Measurements from ENCODE around the gene RBM45.
"Not testable (repeated sequence)": the region's sequence is repeated elsewhere in the genome, so short reads cannot be mapped to it uniquely, and the experiment has no call there.

RBM45 gene, protein sequence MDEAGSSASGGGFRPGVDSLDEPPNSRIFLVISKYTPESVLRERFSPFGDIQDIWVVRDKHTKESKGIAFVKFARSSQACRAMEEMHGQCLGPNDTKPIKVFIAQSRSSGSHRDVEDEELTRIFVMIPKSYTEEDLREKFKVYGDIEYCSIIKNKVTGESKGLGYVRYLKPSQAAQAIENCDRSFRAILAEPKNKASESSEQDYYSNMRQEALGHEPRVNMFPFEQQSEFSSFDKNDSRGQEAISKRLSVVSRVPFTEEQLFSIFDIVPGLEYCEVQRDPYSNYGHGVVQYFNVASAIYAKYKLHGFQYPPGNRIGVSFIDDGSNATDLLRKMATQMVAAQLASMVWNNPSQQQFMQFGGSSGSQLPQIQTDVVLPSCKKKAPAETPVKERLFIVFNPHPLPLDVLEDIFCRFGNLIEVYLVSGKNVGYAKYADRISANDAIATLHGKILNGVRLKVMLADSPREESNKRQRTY

DNA sequence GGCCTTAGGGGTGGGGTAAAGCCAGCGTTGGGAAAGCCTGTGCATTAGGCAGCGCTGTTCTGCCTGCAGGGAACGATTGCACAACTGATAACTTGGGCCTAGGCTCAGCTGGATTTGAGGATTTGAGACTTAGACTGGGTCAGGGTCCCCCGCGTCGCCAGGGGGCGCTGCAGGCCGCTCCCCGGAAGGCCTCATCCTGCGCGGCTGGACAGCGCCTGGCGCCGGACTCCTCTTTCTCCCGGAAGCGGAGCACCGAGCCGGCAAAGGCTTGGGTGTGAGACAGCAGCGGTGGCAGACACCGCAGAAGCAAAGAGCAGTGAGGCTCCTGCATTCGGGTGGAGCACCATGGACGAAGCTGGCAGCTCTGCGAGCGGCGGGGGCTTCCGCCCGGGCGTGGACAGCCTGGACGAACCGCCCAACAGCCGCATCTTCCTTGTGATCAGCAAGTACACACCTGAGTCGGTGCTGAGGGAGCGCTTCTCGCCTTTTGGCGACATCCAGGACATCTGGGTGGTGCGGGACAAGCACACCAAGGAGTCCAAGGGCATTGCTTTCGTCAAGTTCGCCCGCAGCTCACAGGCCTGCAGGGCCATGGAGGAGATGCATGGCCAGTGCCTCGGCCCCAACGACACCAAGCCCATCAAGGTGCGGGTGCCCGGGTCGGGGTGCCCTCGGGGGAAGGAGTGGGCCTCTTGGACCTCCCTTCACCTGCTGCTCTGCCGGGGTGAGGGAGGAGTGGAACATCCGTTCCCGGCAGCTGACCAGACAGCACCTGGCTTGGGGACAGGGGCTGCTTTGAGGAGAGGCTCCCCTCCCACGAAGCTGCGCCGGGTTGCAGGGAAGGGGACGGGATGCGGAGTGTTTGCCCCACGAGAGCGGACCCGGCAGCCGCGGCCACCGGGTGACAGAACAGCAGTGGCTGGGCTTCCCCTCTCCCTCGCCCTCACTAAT, at the start of gene RBM45:
RBM45 (plus strand) TSS at position 236 of the 951 bp plus-strand sequence; CDS start at position 346, 110 bp downstream.
- DNase-seq: peak; percentile 91

DNA sequence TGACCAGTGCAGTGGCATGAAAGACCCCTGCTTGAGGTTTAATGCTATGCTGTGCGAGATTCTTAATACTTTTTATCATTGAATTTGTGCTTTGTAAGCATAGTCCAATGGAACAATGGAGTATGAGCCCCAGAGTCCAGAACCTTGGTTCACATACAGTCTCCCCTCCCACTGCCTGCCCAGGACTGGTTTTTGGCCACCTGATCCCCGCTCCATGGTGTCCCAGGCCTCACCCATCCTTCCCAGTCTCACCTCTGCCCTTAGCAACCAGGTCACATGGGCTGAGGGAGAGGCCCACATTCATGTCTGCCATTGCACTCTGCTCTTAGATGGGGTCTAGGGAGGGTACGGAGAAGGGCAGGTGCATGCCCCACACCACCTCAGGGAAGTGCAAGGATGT, 45.9 kb upstream of the RBM45 start:
- no peak for DNase-seq

GRCh38 chr2:178066890-178067669, 45.2 kb upstream of the RBM45 start:
- DNase-seq: no peak

DNA sequence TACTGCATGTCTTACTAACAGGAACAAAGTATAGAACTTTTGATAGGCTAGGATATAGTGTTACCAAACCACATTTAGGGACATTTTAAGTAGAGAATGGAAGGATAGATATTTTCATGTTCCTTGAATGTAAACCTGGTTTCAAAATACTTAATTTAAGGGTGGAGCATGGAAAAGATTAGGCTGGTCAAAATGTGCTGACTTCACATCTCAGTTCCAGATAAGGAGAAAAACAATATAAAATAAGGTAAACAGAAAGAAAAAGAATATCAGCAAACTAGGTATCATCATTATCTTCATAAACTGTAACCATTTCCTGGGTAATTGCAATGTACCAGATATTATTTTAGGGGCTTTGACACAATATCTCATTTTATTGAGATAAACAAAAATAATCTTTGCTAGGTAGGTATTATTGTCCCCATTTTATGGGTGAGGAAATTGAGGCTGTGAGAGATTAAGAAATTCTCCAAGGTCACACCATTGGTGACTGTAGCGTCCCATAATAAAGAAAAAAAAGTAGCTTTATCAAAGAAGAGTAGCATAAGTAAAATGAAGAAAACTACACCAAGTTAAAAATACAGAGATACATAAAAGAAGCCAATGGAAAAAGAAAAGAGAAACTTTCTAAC, 43.3 kb upstream of the RBM45 start:
- no peak for DNase-seq

- DNase-seq: no peak
These were observed 42.7 kb upstream of the RBM45 start for GRCh38 chr2:178069551-178069950.

- no peak for DNase-seq
These were observed 41.4 kb upstream of the RBM45 start for GRCh38 chr2:178070824-178071223.

- no peak for DNase-seq
These were observed 40.2 kb upstream of the RBM45 start for GRCh38 chr2:178072000-178072382.

GRCh38 chr2:178072383-178073301, 39.6 kb upstream of the RBM45 start, which contains the start of gene PDE11A:
Gene PDE11A (minus strand): TSS chr2:178072777. CDS start chr2:178072437, 340 bp downstream.
- peak; percentile 71 for DNase-seq

GRCh38 chr2:178074123-178075005, 37.9 kb upstream of the RBM45 start:
- peak; percentile 21 for DNase-seq

DNA sequence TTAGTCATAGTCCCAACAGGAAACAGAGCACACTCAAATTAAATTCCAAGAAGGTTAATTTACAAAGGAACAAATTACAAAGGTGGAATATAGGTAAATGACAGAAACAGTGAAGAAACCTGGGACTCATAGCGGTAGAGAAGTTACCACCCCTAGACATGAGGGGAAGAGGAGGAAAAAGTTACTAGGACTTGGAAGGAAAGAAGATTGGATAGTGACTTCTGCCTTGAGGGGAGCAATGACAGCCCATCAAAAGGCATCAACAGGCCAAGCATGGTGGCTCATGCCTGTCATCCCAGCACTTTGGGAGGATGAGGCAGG, 37.3 kb upstream of the RBM45 start:
- DNase-seq: no peak

- DNase-seq: no peak
These were observed 36.1 kb upstream of the RBM45 start for GRCh38 chr2:178076130-178076529.

- DNase-seq: not testable (repeated sequence)
These were observed 33.0 kb upstream of the RBM45 start for GRCh38 chr2:178079279-178079678.

- no peak for DNase-seq
These were observed 29.7 kb upstream of the RBM45 start for GRCh38 chr2:178082408-178083045.

- no peak for DNase-seq
These were observed 28.0 kb upstream of the RBM45 start for GRCh38 chr2:178084273-178084672.

- no peak for DNase-seq
These were observed 23.4 kb upstream of the RBM45 start for GRCh38 chr2:178088774-178089270.

DNA sequence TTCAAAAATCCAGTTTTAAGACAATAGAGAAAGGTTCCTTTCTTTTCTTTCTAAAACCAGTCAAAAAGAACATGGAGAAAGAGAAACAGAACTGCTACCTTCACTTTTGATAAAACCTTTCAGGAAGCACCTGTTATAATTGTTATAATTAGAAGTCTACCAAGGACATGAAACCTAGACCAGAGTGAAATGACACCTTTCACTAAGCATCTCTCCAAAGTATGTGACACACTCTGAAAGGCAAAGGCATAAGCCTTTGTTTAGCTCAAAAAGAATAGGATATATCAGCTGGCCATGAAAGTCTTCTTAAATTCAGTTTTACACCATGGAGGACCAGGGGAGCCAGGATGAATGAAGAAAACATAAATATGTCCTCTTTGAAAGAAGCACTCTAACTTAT, 18.8 kb upstream of the RBM45 start:
- no peak for DNase-seq

GRCh38 chr2:178101321-178102079, 10.7 kb upstream of the RBM45 start:
- DNase-seq: no peak

DNA sequence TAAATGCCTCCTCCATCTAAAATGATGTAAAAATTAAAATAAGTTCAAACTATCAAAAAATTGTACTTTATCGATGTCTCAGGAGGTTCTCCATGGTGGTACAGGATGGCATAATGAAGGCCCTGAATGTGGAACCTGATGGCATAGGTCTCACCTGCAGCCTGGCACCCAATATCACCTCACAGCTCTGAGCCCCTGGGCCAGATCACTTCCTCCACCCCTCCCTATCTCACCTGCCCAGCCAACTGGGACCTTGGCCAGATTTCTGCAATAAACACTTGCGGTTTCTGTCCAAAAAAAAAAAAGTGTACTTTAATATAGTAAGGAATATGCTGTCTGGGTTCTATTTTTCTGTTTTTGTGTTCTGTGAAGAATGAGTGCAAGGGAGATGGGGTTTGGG, 6.7 kb upstream of the RBM45 start:
- no peak for DNase-seq

DNA sequence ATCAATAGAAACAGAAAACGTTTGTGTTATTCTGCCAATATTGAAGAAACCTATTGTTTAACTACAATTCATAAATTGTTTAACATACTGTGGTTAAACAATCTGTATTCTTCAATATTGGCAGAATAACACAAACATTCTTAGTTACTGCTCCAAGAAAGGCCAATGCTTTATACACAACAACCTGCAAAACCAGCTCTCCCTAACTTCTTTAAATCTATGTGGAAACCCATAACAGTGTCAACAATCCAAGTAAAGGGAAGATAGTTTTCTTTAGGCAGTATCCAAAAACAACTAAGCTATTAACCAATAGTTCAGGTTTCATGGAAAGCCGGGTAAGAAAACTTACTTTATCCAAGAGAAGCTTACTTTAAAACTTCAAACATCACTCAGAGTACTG, 6.2 kb upstream of the RBM45 start:
- no peak for DNase-seq
